GM19452 (cell line): ENCODE results near the gene RAD51B.

Source experiments
- ATAC-seq: cut with Tn5 transposase; IDR thresholded peaks from one replicate; pipeline ENCODE4 v1.9.1; 2021; ENCODE audit not compliant: unreplicated experiment

Gene RAD51B

GRCh38 chr14:68766299-68767247, 947.0 kb downstream of the RAD51B start:
- no peak for ATAC-seq

GRCh38 chr14:68767248-68767645, 947.7 kb downstream of the RAD51B start:
- no peak for ATAC-seq

GRCh38 chr14:68768316-68768715, 948.7 kb downstream of the RAD51B start:
- no peak for ATAC-seq

- no peak for ATAC-seq
Observed at GRCh38 chr14:68770051-68770450, 950.5 kb downstream of the RAD51B start.

- ATAC-seq, result no peak
Observed at GRCh38 chr14:68770553-68771286, 951.1 kb downstream of the RAD51B start.

GRCh38 chr14:68771631-68772030, 952.1 kb downstream of the RAD51B start:
- no peak for ATAC-seq

GRCh38 chr14:68772761-68773381, 953.3 kb downstream of the RAD51B start:
- no peak for ATAC-seq

- ATAC-seq, result no peak
Observed at GRCh38 chr14:68774771-68775613, 955.4 kb downstream of the RAD51B start.

GRCh38 chr14:68775614-68776126, 956.1 kb downstream of the RAD51B start:
- no peak for ATAC-seq

GRCh38 chr14:68777644-68778043, 958.1 kb downstream of the RAD51B start:
- no peak for ATAC-seq
